Large intestine (tissue), 3 donors: Measurements from ENCODE around the gene PFDN6. TPM values are rescaled to one million over a fixed set of nuclear protein-coding genes. Genes with fewer than 3 reads are reported as not detected.

Source experiments
- DNase-seq, 2 donors: peaks; one replicate each; pipeline versions ENCODE4 v3.0.0 to v3.0.0-alpha.2; 2013
- H3K27ac ChIP-seq: one replicate; pipeline ENCODE4 v1.5.1; 2013; ENCODE audit warnings: low read length
- H3K27me3 ChIP-seq: 2 replicates; pipeline ENCODE4 v1.6.1; 2013; ENCODE audit warnings: low read length; ENCODE audit not compliant: control insufficient read depth, insufficient read depth
- H3K36me3 ChIP-seq: 2 replicates; pipeline ENCODE4 v1.6.1; 2013; ENCODE audit warnings: low read length; ENCODE audit not compliant: control insufficient read depth, insufficient read depth
- H3K4me1 ChIP-seq: one replicate; pipeline ENCODE4 v1.6.1; 2013; ENCODE audit warnings: low read length; ENCODE audit not compliant: control insufficient read depth, insufficient read depth
- H3K4me3 ChIP-seq: one replicate; pipeline ENCODE4 v1.5.1; 2013; ENCODE audit warnings: low read length
- H3K9me3 ChIP-seq: one replicate; pipeline ENCODE4 v1.6.1; 2013; ENCODE audit warnings: mild to moderate bottlenecking, low read depth, low read length, moderate library complexity; ENCODE audit not compliant: control insufficient read depth
- WGBS: methylation state at CpG from one replicate; pipeline ENCODE4 v1.1.5; 2013; ENCODE audit warnings: low lambda C conversion rate; ENCODE audit not compliant: insufficient coverage; 5-methylcytosine and 5-hydroxymethylcytosine counted together
- polyA plus RNA-seq: library from polyadenylated mRNA; unstranded; fragments of 120-200 nt; gene quantifications from one replicate; pipeline ENCODE4 v1.2.1, GENCODE V29; 2013

PFDN6 gene
- polyA plus RNA-seq, 1 donor: 80.5 TPM

GRCh38 chr6:33306356-33306755 is 17.0 kb downstream of the PFDN6 start:
- H3K4me3 ChIP-seq: no peak overlapping the region
- no peaks in the 10 kb centered on the region for H3K9me3 ChIP-seq
- no peak for DNase-seq
- H3K4me1 ChIP-seq: no peaks in the 10 kb centered on the region
- WGBS: no CpG with 5 or more reads among the region's 4 CpGs
- peaks cover 48% of the 10 kb centered on the region for H3K36me3 ChIP-seq
- H3K27ac ChIP-seq: no peak overlapping the region
- H3K27me3 ChIP-seq: no peaks in the 10 kb centered on the region

GRCh38 chr6:33312361-33313104 is 23.1 kb downstream of the PFDN6 start:
- Histone ChIP-seq H3K27me3 (no peaks in the 10 kb centered on the region), H3K27ac (peak overlapping the region; percentile 96), H3K4me1 (peaks cover 27% of the 10 kb centered on the region), H3K4me3 (peak overlapping the region; percentile 92), H3K36me3 (peaks cover 27% of the 10 kb centered on the region), H3K9me3 (no peaks in the 10 kb centered on the region)
- WGBS: no CpG with 5 or more reads among the region's 29 CpGs
- peak; percentile 83 to 90 for DNase-seq

GRCh38 chr6:33313105-33313708 is 23.8 kb downstream of the PFDN6 start:
- H3K4me3 ChIP-seq: peak overlapping the region; percentile 92
- peak; percentile 37 to 72 for DNase-seq
- no peaks in the 10 kb centered on the region for H3K27me3 ChIP-seq
- no peaks in the 10 kb centered on the region for H3K9me3 ChIP-seq
- WGBS: no CpG with 5 or more reads among the region's 33 CpGs
- peaks cover 27% of the 10 kb centered on the region for H3K36me3 ChIP-seq
- peak overlapping the region; percentile 96 for H3K27ac ChIP-seq
- H3K4me1 ChIP-seq: peaks cover 28% of the 10 kb centered on the region

- Histone ChIP-seq H3K36me3 (peaks cover 29% of the 10 kb centered on the region), H3K27me3 (no peaks in the 10 kb centered on the region), H3K4me3 (peak within 1 kb of the TSS; percentile 92), H3K27ac (peak within 1 kb of the TSS; percentile 96), H3K9me3 (no peaks in the 10 kb centered on the region), H3K4me1 (peaks cover 34% of the 10 kb centered on the region)
- WGBS: no CpG with 5 or more reads among the region's 47 CpGs
- DNase-seq: peak; percentile 62 to 85
Measured at GRCh38 chr6:33313709-33314514, 24.5 kb downstream of the PFDN6 start, which contains the start of gene TAPBP. Gene TAPBP (minus strand): TSS chr6:33314078. CDS start chr6:33314041, 37 bp downstream.

GRCh38 chr6:33314515-33314942 is 25.1 kb downstream of the PFDN6 start:
- H3K27me3 ChIP-seq: no peaks in the 10 kb centered on the region
- H3K4me1 ChIP-seq: peaks cover 36% of the 10 kb centered on the region

GRCh38 chr6:33314943-33315792 is 25.8 kb downstream of the PFDN6 start:
- Histone ChIP-seq H3K4me1 (peaks cover 36% of the 10 kb centered on the region), H3K9me3 (no peaks in the 10 kb centered on the region), H3K36me3 (peaks cover 38% of the 10 kb centered on the region), H3K4me3 (peak overlapping the region; percentile 92), H3K27ac (peak overlapping the region; percentile 96), H3K27me3 (no peaks in the 10 kb centered on the region)
- no CpG with 5 or more reads among the region's 47 CpGs for WGBS
- DNase-seq: peak; percentile 65 to 79

More at GRCh38 chr6:33314515-33314942, 25.1 kb downstream of the PFDN6 start:
- DNase-seq: peak; percentile 89 to 90
- no CpG with 5 or more reads among the region's 10 CpGs for WGBS
- H3K4me3 ChIP-seq: peak overlapping the region; percentile 92
- no peaks in the 10 kb centered on the region for H3K9me3 ChIP-seq
- H3K36me3 ChIP-seq: peaks cover 35% of the 10 kb centered on the region
- peak overlapping the region; percentile 96 for H3K27ac ChIP-seq

GRCh38 chr6:33315793-33316602 is 26.6 kb downstream of the PFDN6 start:
- peaks cover 39% of the 10 kb centered on the region for H3K36me3 ChIP-seq
- peaks cover 36% of the 10 kb centered on the region for H3K4me1 ChIP-seq
- no peaks in the 10 kb centered on the region for H3K27me3 ChIP-seq
- WGBS: no CpG with 5 or more reads among the region's 17 CpGs
- no peak overlapping the region for H3K4me3 ChIP-seq
- no peaks in the 10 kb centered on the region for H3K9me3 ChIP-seq
- no peak for DNase-seq
- H3K27ac ChIP-seq: no peak overlapping the region

- Histone ChIP-seq H3K27ac (no peak overlapping the region), H3K9me3 (no peaks in the 10 kb centered on the region), H3K36me3 (peaks cover 39% of the 10 kb centered on the region), H3K4me3 (peak overlapping the region; percentile 39), H3K27me3 (no peaks in the 10 kb centered on the region), H3K4me1 (peaks cover 38% of the 10 kb centered on the region)
- peak in 1 of 2 donors; percentile 14 for DNase-seq
- 97% methylated on average over 5 of the region's 19 CpGs for WGBS
Measured at GRCh38 chr6:33316603-33317418, 27.4 kb downstream of the PFDN6 start.

GRCh38 chr6:33317419-33317668 is 27.9 kb downstream of the PFDN6 start:
- Histone ChIP-seq H3K27ac (no peak overlapping the region), H3K36me3 (peaks cover 39% of the 10 kb centered on the region), H3K4me1 (peaks cover 36% of the 10 kb centered on the region), H3K4me3 (peak overlapping the region; percentile 47), H3K9me3 (no peaks in the 10 kb centered on the region), H3K27me3 (no peaks in the 10 kb centered on the region)
- WGBS: no CpG with 5 or more reads among the region's 27 CpGs
- no peak for DNase-seq
